K562 (cell line): ENCODE results near the gene KCTD7. TPM values are rescaled to one million over a fixed set of nuclear protein-coding genes. Genes with fewer than 3 reads are reported as not detected.
A peak's percentile ranks its signal among the peaks of the same experiment; 100 is the strongest.

Source experiments
- BRF1 ChIP-seq: IDR thresholded peaks from 3 replicates; pipeline ENCODE4 v1.6.1; 2011; ENCODE audit warnings: borderline replicate concordance, mild to moderate bottlenecking; ENCODE audit not compliant: insufficient read length; ENCODE audit errors: extremely low read depth
- CCNT2 ChIP-seq: IDR thresholded peaks from 2 replicates; pipeline ENCODE4 v1.6.1; 2011; ENCODE audit warnings: borderline replicate concordance, low read depth, mild to moderate bottlenecking, moderate library complexity, mixed read lengths, low read length; ENCODE audit not compliant: insufficient read length; ENCODE audit errors: extremely low read depth
- ETV5 ChIP-seq: sonication (generic); formaldehyde crosslinking; IDR thresholded peaks from 2 replicates; pipeline ENCODE4 v1.4.0; 2020; ENCODE audit warnings: low read depth, mild to moderate bottlenecking, missing genetic modification reagents
- FOSL1 ChIP-seq: fragments of 200-800 bp; sonication (Bioruptor generic); conservative IDR thresholded peaks from 2 replicates; pipeline ENCODE4 v1.6.1; 2016; ENCODE audit warnings: missing genetic modification characterization, missing compliant biosample characterization
- MGA ChIP-seq: fragments of 450-650 bp; IDR thresholded peaks from 2 replicates; pipeline ENCODE4 v1.6.1; 2016; ENCODE audit warnings: mild to moderate bottlenecking, moderate library complexity
- NR2C2 ChIP-seq, 2 experiments: fragments of 200-800 bp in 1 of 2; sonication (Bioruptor generic) in 1 of 2; sonication (generic) in 1 of 2; formaldehyde crosslinking in 1 of 2; IDR thresholded peaks; 2 replicates each; pipeline versions ENCODE4 v1.6.1 to v1.8.0; 2016 to 2022; ENCODE audit warnings: mild to moderate bottlenecking in 1 of 2, missing compliant biosample characterization in 1 of 2, missing genetic modification characterization in 1 of 2, missing genetic modification reagents in 1 of 2
- RBM25 ChIP-seq: fragments of 200-400 bp; formaldehyde crosslinking; IDR thresholded peaks from 2 replicates; pipeline ENCODE4 v1.6.1; 2018; ENCODE audit warnings: low read length, low read depth, moderate library complexity; ENCODE audit not compliant: severe bottlenecking
- SMARCE1 ChIP-seq: fragments of 450-650 bp; IDR thresholded peaks from 2 replicates; pipeline ENCODE4 v1.7.1; 2016; ENCODE audit warnings: mild to moderate bottlenecking
- TEAD1 ChIP-seq, 2 experiments: fragments of 450-650 bp in 1 of 2; sonication (generic) in 1 of 2; formaldehyde crosslinking; IDR thresholded peaks; 2 replicates each; pipeline versions ENCODE4 v1.4.0 to v1.8.0; 2020 to 2022; ENCODE audit warnings: mild to moderate bottlenecking in 2 of 2, missing genetic modification reagents in 1 of 2
- U2AF2 ChIP-seq: fragments of 200-400 bp; formaldehyde crosslinking; optimal IDR thresholded peaks from 2 replicates; pipeline ENCODE3; 2017; ENCODE audit warnings: low read depth, mild to moderate bottlenecking, low read length
- ZBTB8A ChIP-seq: fragments of 450-650 bp; IDR thresholded peaks from 2 replicates; pipeline ENCODE4 v1.6.1; 2018; ENCODE audit warnings: mild to moderate bottlenecking, moderate library complexity; ENCODE audit not compliant: partially characterized antibody
- ZFP30 ChIP-seq: fragments of 250-450 bp; sonication (Bioruptor Pico); IDR thresholded peaks from 2 replicates; pipeline ENCODE4 v1.8.0; 2022; ENCODE audit warnings: moderate library complexity, mild to moderate bottlenecking, inconsistent platforms, borderline replicate concordance
- ZNF551 ChIP-seq: fragments of 250-450 bp; sonication (Bioruptor Pico); IDR thresholded peaks from 2 replicates; pipeline ENCODE4 v1.5.0; 2021; ENCODE audit warnings: mild to moderate bottlenecking, moderate library complexity
- polyA plus RNA-seq, 8 experiments: library from polyadenylated mRNA; depleted of rRNA in 4 of 8; stranded (reverse) in 5 of 8; unstranded in 3 of 8; fragments of >200 nt; fragmentation: Nextera tagmentation in 2 of 8; fragmentation: Illumina TruSeq in 1 of 8; extraction: Ambion mirVana in 2 of 8; extraction: Trizol in 1 of 8; gene quantifications; 2 replicates each; pipeline versions ENCODE4 v1.2.1 to v1.2.3, GENCODE V29; 2011 to 2014; ENCODE audit warnings: inconsistent platforms in 1 of 8, missing spikeins in 1 of 8
- total RNA-seq, 7 experiments: library from RNA; depleted of rRNA in 6 of 7; stranded (reverse); fragments of >200 nt in 6 of 7; fragmentation: Illumina TruSeq in 2 of 7; extraction: Trizol in 2 of 7; gene quantifications; 2 replicates each; pipeline versions ENCODE4 v1.2.1 to v1.2.3, GENCODE V29; 2011 to 2021; ENCODE audit warnings: low replicate concordance in 1 of 7

Gene KCTD7
- total and polyA plus RNA-seq, 9 of the 15 experiments (the other 6 are each of a cell fraction or from before 2014, with no cell fraction given), result 1.5 to 26.0 (median 9.0) TPM

- TF ChIP-seq ZFP30 (CRISPR knock-in tag), result no peak
- peak; percentile 72 for TF ChIP-seq FOSL1 (tag)
- no peak for TF ChIP-seq ZBTB8A
- TF ChIP-seq CCNT2, result no peak
- no peak for TF ChIP-seq MGA
- no peak for TF ChIP-seq ZNF551 (CRISPR knock-in tag)
- TF ChIP-seq RBM25, result peak; percentile 56
- peak; percentile 96 to 97 for TF ChIP-seq TEAD1 (CRISPR knock-in tag; IDR thresholded peaks at IDR 0.05)
- TF ChIP-seq BRF1, result no peak
- no peak for TF ChIP-seq NR2C2 (CRISPR knock-in tag; IDR thresholded peaks at IDR 0.05)
- TF ChIP-seq NR2C2 (tag; IDR thresholded peaks at IDR 0.05), result no peak
- TF ChIP-seq U2AF2, result no peak
- peak; percentile 92 for TF ChIP-seq SMARCE1
- TF ChIP-seq ETV5, result 0 out of 2 replicates have a peak, but pooled peaks have one; percentile 66
Measured at GRCh38 chr7:66639773-66640172, 11.1 kb downstream of the KCTD7 start (continued).
